HCEC 1CT (cell line): ENCODE measurements around the gene HRC.

ENCODE experiments used
- DNase-seq: peaks from one replicate; pipeline ENCODE4 v3.0.0-alpha.2; 2017

Gene HRC

GRCh38 chr19:49113762-49114629 lies 41.2 kb downstream of the HRC start, which contains the start of gene LIN7B:
Gene LIN7B, plus strand, starts transcription at chr19:49114370. Its CDS starts 35 bp downstream, at chr19:49114405.
- DNase-seq = peak; percentile 54

GRCh38 chr19:49111218-49111998 lies 43.8 kb downstream of the HRC start:
- DNase-seq = no peak

GRCh38 chr19:49110567-49110966 lies 44.6 kb downstream of the HRC start:
- no peak for DNase-seq

GRCh38 chr19:49109569-49110233 lies 45.5 kb downstream of the HRC start:
- no peak for DNase-seq

GRCh38 chr19:49109051-49109450 lies 46.1 kb downstream of the HRC start:
- no peak for DNase-seq

GRCh38 chr19:49107625-49108459 lies 47.4 kb downstream of the HRC start:
- DNase-seq = no peak

GRCh38 chr19:49106648-49107135 lies 48.5 kb downstream of the HRC start:
- DNase-seq = peak; percentile 16

GRCh38 chr19:49104229-49104864 lies 50.8 kb downstream of the HRC start:
- DNase-seq = no peak

- DNase-seq = no peak
These were observed 51.7 kb downstream of the HRC start for GRCh38 chr19:49103331-49104085.

- DNase-seq = no peak
These were observed 52.9 kb downstream of the HRC start for GRCh38 chr19:49102303-49102702.
